ENCODE measurements around the gene HOXD10. TPM values are rescaled to one million over a fixed set of nuclear protein-coding genes. Genes with fewer than 3 reads are reported as not detected.
A peak's percentile ranks its signal among the peaks of the same experiment; 100 is the strongest.

The HOXD10 gene
- total and polyA plus RNA-seq, 2 experiments from 2014 or later: not detected

DNA sequence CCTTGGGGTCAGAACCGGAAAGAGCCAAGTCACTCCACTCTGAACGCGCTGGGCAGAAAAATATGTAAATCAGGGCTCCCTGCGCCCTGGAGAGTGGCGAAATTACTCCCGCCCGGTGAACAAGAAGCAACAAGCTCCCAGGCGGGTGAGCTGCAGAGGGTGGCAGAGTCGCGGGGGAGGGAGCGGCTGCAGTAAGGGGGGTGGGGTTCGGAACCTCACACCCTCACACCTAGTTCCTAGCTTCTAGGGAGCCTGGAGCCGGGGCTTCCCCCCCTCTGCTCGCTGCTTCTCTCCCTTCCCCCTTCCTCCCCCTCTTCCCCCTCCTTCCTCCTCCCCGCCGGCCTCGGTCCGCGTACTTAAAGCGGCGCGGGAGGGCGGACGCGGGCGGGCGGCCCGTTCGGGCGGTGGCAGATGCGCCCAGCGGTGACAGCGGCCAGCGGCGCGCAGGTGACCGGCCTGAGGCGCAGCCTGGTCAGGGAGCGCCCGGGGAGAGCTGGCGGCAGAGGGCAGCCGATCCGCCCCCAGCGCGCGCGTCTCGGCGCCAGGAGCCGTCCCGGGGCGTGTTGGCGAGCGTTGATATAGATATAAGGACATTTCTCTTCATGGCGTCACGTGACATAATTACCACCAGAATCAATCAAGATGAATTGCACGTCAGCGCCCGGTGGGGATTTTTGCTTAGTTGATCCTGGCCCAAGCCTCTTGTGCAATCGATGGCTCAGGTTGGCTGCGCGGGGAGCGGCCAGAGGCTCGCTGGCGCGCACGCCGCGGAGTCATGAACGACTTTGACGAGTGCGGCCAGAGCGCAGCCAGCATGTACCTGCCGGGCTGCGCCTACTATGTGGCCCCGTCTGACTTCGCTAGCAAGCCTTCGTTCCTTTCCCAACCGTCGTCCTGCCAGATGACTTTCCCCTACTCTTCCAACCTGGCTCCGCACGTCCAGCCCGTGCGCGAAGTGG is 9.7 kb upstream of the HOXD10 start, which contains the start of gene HOXD11:
Gene HOXD11 (plus strand): TSS at position 700 of the 959 bp plus-strand sequence. CDS start 76 bp downstream, at position 776.
- peak within 1 kb of the TSS; percentile 78 for H3K4me2 ChIP-seq
- H3K4me3 Mint-ChIP-seq: peak within 1 kb of the TSS; percentile 60
- TF ChIP-seq EZH2phosphoT487 (IDR thresholded peaks at IDR 0.05; ENCODE audit: unreplicated experiment) (no peak), POLR2AphosphoS5 (IDR thresholded peaks at IDR 0.05; ENCODE audit: low read depth) (no peak), ZNF114 (CRISPR knock-in tag; IDR thresholded peaks at IDR 0.05) (no peak), EZH2 (IDR thresholded peaks at IDR 0.05; ENCODE audit: low read depth, unreplicated experiment) (peak; percentile 95), STAT1 (IDR thresholded peaks at IDR 0.05; ENCODE audit: unreplicated experiment) (no peak), ZNF462 (CRISPR knock-in tag; IDR thresholded peaks at IDR 0.05) (no peak)
- TF ChIP-seq, protein P1, sequence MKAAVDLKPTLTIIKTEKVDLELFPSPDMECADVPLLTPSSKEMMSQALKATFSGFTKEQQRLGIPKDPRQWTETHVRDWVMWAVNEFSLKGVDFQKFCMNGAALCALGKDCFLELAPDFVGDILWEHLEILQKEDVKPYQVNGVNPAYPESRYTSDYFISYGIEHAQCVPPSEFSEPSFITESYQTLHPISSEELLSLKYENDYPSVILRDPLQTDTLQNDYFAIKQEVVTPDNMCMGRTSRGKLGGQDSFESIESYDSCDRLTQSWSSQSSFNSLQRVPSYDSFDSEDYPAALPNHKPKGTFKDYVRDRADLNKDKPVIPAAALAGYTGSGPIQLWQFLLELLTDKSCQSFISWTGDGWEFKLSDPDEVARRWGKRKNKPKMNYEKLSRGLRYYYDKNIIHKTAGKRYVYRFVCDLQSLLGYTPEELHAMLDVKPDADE (IDR thresholded peaks at IDR 0.05): no peak
- TF ChIP-seq, protein P2, sequence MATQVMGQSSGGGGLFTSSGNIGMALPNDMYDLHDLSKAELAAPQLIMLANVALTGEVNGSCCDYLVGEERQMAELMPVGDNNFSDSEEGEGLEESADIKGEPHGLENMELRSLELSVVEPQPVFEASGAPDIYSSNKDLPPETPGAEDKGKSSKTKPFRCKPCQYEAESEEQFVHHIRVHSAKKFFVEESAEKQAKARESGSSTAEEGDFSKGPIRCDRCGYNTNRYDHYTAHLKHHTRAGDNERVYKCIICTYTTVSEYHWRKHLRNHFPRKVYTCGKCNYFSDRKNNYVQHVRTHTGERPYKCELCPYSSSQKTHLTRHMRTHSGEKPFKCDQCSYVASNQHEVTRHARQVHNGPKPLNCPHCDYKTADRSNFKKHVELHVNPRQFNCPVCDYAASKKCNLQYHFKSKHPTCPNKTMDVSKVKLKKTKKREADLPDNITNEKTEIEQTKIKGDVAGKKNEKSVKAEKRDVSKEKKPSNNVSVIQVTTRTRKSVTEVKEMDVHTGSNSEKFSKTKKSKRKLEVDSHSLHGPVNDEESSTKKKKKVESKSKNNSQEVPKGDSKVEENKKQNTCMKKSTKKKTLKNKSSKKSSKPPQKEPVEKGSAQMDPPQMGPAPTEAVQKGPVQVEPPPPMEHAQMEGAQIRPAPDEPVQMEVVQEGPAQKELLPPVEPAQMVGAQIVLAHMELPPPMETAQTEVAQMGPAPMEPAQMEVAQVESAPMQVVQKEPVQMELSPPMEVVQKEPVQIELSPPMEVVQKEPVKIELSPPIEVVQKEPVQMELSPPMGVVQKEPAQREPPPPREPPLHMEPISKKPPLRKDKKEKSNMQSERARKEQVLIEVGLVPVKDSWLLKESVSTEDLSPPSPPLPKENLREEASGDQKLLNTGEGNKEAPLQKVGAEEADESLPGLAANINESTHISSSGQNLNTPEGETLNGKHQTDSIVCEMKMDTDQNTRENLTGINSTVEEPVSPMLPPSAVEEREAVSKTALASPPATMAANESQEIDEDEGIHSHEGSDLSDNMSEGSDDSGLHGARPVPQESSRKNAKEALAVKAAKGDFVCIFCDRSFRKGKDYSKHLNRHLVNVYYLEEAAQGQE (IDR thresholded peaks at IDR 0.05; ENCODE audit: unreplicated experiment): no peak
- H3K4me1 ChIP-seq (ENCODE audit: insufficient read depth): peaks cover 41% of the 10 kb centered on the region
- H3K27ac ChIP-seq (ENCODE audit: low read depth): no peak within 1 kb of the TSS
- H3K27ac Mint-ChIP-seq: no peak within 1 kb of the TSS
- H3K9me3 Mint-ChIP-seq: peaks cover 5% of the 10 kb centered on the region
- peak within 1 kb of the TSS; percentile 48 for H3K4me3 ChIP-seq
- no peak within 1 kb of the TSS for H2AFZ ChIP-seq
- H3F3A ChIP-seq (replicated peaks; ENCODE audit: low read depth): peaks cover 35% of the 10 kb centered on the region
- H4K20me1 ChIP-seq (replicated peaks; ENCODE audit: insufficient read depth): peaks cover 40% of the 10 kb centered on the region
- peaks cover 94% of the 10 kb centered on the region for H3K27me3 Mint-ChIP-seq (ENCODE audit: insufficient read depth, low read depth, poor library complexity)
- H3K27me3 ChIP-seq (ENCODE audit: insufficient read depth): peaks cover 99% of the 10 kb centered on the region
- ATAC-seq: peak; percentile 15
- no peaks in the 10 kb centered on the region for H3K9me2 ChIP-seq (ENCODE audit: insufficient read depth)
- peaks cover 33% of the 10 kb centered on the region for H3K4me1 Mint-ChIP-seq
- DNase-seq (ENCODE audit: low spot score): peak; percentile 83
- H3K36me3 Mint-ChIP-seq (ENCODE audit: low read depth): no peaks in the 10 kb centered on the region; the same call in 2 of the 3 replicates
- no peaks in the 10 kb centered on the region for H3K79me2 ChIP-seq (replicated peaks; ENCODE audit: insufficient read depth)
- no peaks in the 10 kb centered on the region; the same call in 1 of the 2 replicates for H3K36me3 ChIP-seq (ENCODE audit: insufficient read depth)

All from GM23338 (cell line).